Natural killer cell (primary cell): ENCODE results near the gene ARFRP1. TPM values are rescaled to one million over a fixed set of nuclear protein-coding genes. Genes with fewer than 3 reads are reported as not detected.
A peak's percentile ranks its signal among the peaks of the same experiment; 100 is the strongest.

Experiments
- ATAC-seq, 3 donors: fragments of 150-1000 bp in 2 of 3; fragments of 200-7000 bp in 1 of 3; cut with Tn5 transposase; 1 replicate in 1 of 3; 2 replicates in 2 of 3; pipeline ENCODE4 v1.10.0; 2021; ENCODE audit warnings: mild to moderate bottlenecking in 2 of 3, moderate library complexity in 2 of 3
- DNase-seq, 2 donors: peaks; one replicate each; pipeline versions ENCODE4 v3.0.0 to v3.0.0-alpha.2; 2013 to 2021; ENCODE audit warnings: mixed read lengths in 1 of 2
- H3K27ac ChIP-seq: one replicate; pipeline ENCODE4 v1.5.1; 2013; ENCODE audit warnings: mild to moderate bottlenecking, low read length
- H3K27me3 ChIP-seq: one replicate; pipeline ENCODE4 v1.6.1; 2013; ENCODE audit warnings: low read length; ENCODE audit not compliant: control insufficient read depth, insufficient read depth
- H3K36me3 ChIP-seq: one replicate; pipeline ENCODE4 v1.6.1; 2013; ENCODE audit warnings: low read length; ENCODE audit not compliant: control insufficient read depth, insufficient read depth
- H3K4me1 ChIP-seq: one replicate; pipeline ENCODE4 v1.6.1; 2013; ENCODE audit warnings: low read length; ENCODE audit not compliant: control insufficient read depth, insufficient read depth
- H3K4me3 ChIP-seq: one replicate; pipeline ENCODE4 v1.5.1; 2013; ENCODE audit warnings: low read length
- H3K9me3 ChIP-seq: one replicate; pipeline ENCODE4 v1.6.1; 2013; ENCODE audit warnings: low read length; ENCODE audit not compliant: control insufficient read depth, insufficient read depth
- H3K27ac Mint-ChIP-seq, 2 donors: one replicate each; pipeline ENCODE4 v1.8.0; 2022; ENCODE audit warnings: mild to moderate bottlenecking in 2 of 2, mixed read lengths in 2 of 2, moderate library complexity in 1 of 2
- H3K27me3 Mint-ChIP-seq, 2 donors: one replicate each; pipeline ENCODE4 v1.8.0; 2022; ENCODE audit warnings: low read depth in 2 of 2, mixed read lengths in 2 of 2
- H3K36me3 Mint-ChIP-seq: one replicate; pipeline ENCODE4 v1.8.0; 2022; ENCODE audit warnings: mixed read lengths
- H3K4me1 Mint-ChIP-seq, 2 donors: one replicate each; pipeline ENCODE4 v1.8.0; 2022; ENCODE audit warnings: mixed read lengths in 2 of 2
- H3K4me3 Mint-ChIP-seq: one replicate; pipeline ENCODE4 v1.8.0; 2022; ENCODE audit warnings: mild to moderate bottlenecking, moderate library complexity, mixed read lengths
- H3K9me3 Mint-ChIP-seq, 2 donors: one replicate each; pipeline ENCODE4 v1.8.0; 2022; ENCODE audit warnings: mixed read lengths in 2 of 2
- CTCF ChIP-seq: fragments of 200-600 bp; IDR thresholded peaks from one replicate; pipeline ENCODE4 v1.8.0; 2022; ENCODE audit warnings: antibody characterized with exemption
- WGBS: methylation state at CpG from one replicate; pipeline ENCODE4 v1.1.7; 2013; ENCODE audit warnings: missing lambda C conversion rate; ENCODE audit not compliant: insufficient coverage; 5-methylcytosine and 5-hydroxymethylcytosine counted together
- intact Hi-C: fragments of 100-400 bp; cut with micrococcal nuclease; formaldehyde crosslinking; loops from one replicate; pipeline ENCODE4 v1.14.2; 2022
- total RNA-seq, 4 donors: library from RNA; stranded (reverse); fragments of 120-200 nt in 1 of 4; gene quantifications; one replicate each; pipeline versions ENCODE4 v1.2.3 to v1.2.4, GENCODE V29; 2013 to 2022

ARFRP1 gene
- total RNA-seq, 3 donors from 2014 or later (not counting 1 experiment from before 2014, with no cell fraction given) = 43.9 to 55.8 (median 50.6) TPM

GRCh38 chr20:63742381-63743024, 34.7 kb upstream of the ARFRP1 start:
- peaks cover 12% of the 10 kb centered on the region for H3K36me3 ChIP-seq
- Mint-ChIP-seq H3K27me3 (no peaks in the 10 kb centered on the region), H3K4me1 (peaks cover 0 to 13% of the 10 kb centered on the region in 2 donors), H3K4me3 (no peak overlapping the region), H3K36me3 (no peaks in the 10 kb centered on the region), H3K27ac (no peak overlapping the region), H3K9me3 (no peaks in the 10 kb centered on the region)
- ATAC-seq = no peak
- no peak for DNase-seq
- no peak overlapping the region for H3K27ac ChIP-seq
- no peak overlapping the region for H3K4me3 ChIP-seq
- no peak for TF ChIP-seq CTCF
- intact Hi-C loops = loop anchor here (5.0 kb wide), 1 partner anchor 35 kb away; the partner anchor contains the start of genes ARFRP1 and ZGPAT
- WGBS = 97% methylated on average over 37 of the region's 37 CpGs
- H3K9me3 ChIP-seq = no peaks in the 10 kb centered on the region
- peaks cover 30% of the 10 kb centered on the region for H3K4me1 ChIP-seq
- no peaks in the 10 kb centered on the region for H3K27me3 ChIP-seq

- H3K36me3 Mint-ChIP-seq = no peaks in the 10 kb centered on the region
- DNase-seq = no peak
- TF ChIP-seq CTCF = no peak
- Histone ChIP-seq H3K36me3 (peaks cover 12% of the 10 kb centered on the region), H3K27ac (no peak overlapping the region), H3K9me3 (no peaks in the 10 kb centered on the region), H3K27me3 (no peaks in the 10 kb centered on the region), H3K4me3 (no peak overlapping the region), H3K4me1 (peaks cover 36% of the 10 kb centered on the region)
- no peaks in the 10 kb centered on the region for H3K9me3 Mint-ChIP-seq
- H3K27ac Mint-ChIP-seq = no peak overlapping the region
- ATAC-seq = no peak
- intact Hi-C loops = loop anchor here (5.0 kb wide), 1 partner anchor 35 kb away; the partner anchor contains the start of genes ARFRP1 and ZGPAT
- peak overlapping the region; percentile 37 for H3K4me3 Mint-ChIP-seq
- peaks cover 0 to 19% of the 10 kb centered on the region in 2 donors for H3K4me1 Mint-ChIP-seq
- 97% methylated on average over 30 of the region's 30 CpGs for WGBS
- H3K27me3 Mint-ChIP-seq = no peaks in the 10 kb centered on the region
These were observed 34.1 kb upstream of the ARFRP1 start for GRCh38 chr20:63741676-63742380.

GRCh38 chr20:63741354-63741675, 33.5 kb upstream of the ARFRP1 start:
- WGBS = 86% methylated on average over 6 of the region's 6 CpGs
- Histone ChIP-seq H3K4me1 (peaks cover 42% of the 10 kb centered on the region), H3K27me3 (no peaks in the 10 kb centered on the region), H3K36me3 (peaks cover 12% of the 10 kb centered on the region), H3K4me3 (no peak overlapping the region), H3K9me3 (no peaks in the 10 kb centered on the region), H3K27ac (no peak overlapping the region)
- Mint-ChIP-seq H3K4me3 (peak overlapping the region; percentile 37), H3K9me3 (no peaks in the 10 kb centered on the region), H3K36me3 (no peaks in the 10 kb centered on the region), H3K4me1 (peaks cover under 1 to 24% of the 10 kb centered on the region in 2 donors), H3K27ac (no peak overlapping the region), H3K27me3 (no peaks in the 10 kb centered on the region)
- DNase-seq (no peak), ATAC-seq (no peak)
- no peak for TF ChIP-seq CTCF
- intact Hi-C loops = loop anchor here (5.0 kb wide), 1 partner anchor 34 kb away; the partner anchor contains the start of genes ARFRP1 and ZGPAT
